Testis (tissue), 2 donors: ENCODE data around the gene CREB3L1.

ENCODE experiments used
- POLR2A ChIP-seq: fragments of 450-650 bp; IDR thresholded peaks from one replicate; pipeline ENCODE4 v1.6.1; 2017; ENCODE audit warnings: antibody characterized with exemption, mild to moderate bottlenecking, moderate library complexity
- TF ChIP-seq, protein P1 (sequence below), 3 experiments: fragments of 450-650 bp in 2 of 3; fragments of 200-600 bp in 1 of 3; sonication (generic) in 1 of 3; IDR thresholded peaks; one replicate each; pipeline ENCODE4 v1.5.1; 2016 to 2019; ENCODE audit warnings: antibody characterized with exemption in 3 of 3, mild to moderate bottlenecking in 2 of 3, moderate library complexity in 1 of 3

DNA sequence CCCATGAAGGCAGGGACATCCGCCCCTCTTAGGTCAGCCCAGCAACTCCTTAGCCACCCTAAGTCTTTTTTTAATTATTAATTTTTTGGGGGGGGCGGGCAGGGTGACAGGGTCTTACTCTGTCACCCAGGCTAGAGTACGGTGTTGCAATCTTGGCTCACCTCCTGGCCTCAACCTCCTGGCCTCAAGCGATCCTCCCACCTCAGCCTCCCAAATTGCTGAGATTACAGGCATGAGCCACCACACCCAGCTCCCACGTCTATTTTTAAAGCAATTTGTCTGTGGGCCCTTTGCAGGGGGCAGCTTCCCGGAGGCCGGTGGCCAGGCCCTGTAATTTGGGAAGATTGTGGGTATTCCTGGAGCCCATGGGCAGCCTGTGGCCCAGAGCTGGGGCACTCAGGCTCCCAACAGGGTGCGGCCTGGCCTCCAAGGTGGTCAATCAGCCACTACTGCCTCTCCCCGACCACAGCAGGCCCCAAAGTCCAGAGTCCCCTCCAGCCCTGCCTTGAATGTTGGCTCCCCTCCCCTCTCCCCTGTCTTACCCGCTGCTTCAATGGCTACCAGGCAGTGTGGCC lies 27.2 kb downstream of the CREB3L1 start:
- TF ChIP-seq, protein P1, sequence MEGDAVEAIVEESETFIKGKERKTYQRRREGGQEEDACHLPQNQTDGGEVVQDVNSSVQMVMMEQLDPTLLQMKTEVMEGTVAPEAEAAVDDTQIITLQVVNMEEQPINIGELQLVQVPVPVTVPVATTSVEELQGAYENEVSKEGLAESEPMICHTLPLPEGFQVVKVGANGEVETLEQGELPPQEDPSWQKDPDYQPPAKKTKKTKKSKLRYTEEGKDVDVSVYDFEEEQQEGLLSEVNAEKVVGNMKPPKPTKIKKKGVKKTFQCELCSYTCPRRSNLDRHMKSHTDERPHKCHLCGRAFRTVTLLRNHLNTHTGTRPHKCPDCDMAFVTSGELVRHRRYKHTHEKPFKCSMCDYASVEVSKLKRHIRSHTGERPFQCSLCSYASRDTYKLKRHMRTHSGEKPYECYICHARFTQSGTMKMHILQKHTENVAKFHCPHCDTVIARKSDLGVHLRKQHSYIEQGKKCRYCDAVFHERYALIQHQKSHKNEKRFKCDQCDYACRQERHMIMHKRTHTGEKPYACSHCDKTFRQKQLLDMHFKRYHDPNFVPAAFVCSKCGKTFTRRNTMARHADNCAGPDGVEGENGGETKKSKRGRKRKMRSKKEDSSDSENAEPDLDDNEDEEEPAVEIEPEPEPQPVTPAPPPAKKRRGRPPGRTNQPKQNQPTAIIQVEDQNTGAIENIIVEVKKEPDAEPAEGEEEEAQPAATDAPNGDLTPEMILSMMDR (IDR thresholded peaks at IDR 0.05), result no peak
- TF ChIP-seq POLR2A, result no peak
